GM19043 (cell line): ENCODE measurements around the gene UTP15.

Source experiments
- ATAC-seq: cut with Tn5 transposase; IDR thresholded peaks from one replicate; pipeline ENCODE4 v1.9.1; 2021; ENCODE audit warnings: low read depth; ENCODE audit not compliant: unreplicated experiment

UTP15 gene, protein sequence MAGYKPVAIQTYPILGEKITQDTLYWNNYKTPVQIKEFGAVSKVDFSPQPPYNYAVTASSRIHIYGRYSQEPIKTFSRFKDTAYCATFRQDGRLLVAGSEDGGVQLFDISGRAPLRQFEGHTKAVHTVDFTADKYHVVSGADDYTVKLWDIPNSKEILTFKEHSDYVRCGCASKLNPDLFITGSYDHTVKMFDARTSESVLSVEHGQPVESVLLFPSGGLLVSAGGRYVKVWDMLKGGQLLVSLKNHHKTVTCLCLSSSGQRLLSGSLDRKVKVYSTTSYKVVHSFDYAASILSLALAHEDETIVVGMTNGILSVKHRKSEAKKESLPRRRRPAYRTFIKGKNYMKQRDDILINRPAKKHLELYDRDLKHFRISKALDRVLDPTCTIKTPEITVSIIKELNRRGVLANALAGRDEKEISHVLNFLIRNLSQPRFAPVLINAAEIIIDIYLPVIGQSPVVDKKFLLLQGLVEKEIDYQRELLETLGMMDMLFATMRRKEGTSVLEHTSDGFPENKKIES

GRCh38 chr5:73565139-73565968, at the start of gene UTP15, which contains the start of gene ANKRA2:
Gene UTP15, plus strand, starts transcription at chr5:73565743. Its CDS starts 1,602 bp downstream, at chr5:73567345.
Gene ANKRA2, minus strand, starts transcription at chr5:73565639. Its CDS starts 2,758 bp downstream, at chr5:73562881.
- peak; percentile 97 for ATAC-seq

DNA sequence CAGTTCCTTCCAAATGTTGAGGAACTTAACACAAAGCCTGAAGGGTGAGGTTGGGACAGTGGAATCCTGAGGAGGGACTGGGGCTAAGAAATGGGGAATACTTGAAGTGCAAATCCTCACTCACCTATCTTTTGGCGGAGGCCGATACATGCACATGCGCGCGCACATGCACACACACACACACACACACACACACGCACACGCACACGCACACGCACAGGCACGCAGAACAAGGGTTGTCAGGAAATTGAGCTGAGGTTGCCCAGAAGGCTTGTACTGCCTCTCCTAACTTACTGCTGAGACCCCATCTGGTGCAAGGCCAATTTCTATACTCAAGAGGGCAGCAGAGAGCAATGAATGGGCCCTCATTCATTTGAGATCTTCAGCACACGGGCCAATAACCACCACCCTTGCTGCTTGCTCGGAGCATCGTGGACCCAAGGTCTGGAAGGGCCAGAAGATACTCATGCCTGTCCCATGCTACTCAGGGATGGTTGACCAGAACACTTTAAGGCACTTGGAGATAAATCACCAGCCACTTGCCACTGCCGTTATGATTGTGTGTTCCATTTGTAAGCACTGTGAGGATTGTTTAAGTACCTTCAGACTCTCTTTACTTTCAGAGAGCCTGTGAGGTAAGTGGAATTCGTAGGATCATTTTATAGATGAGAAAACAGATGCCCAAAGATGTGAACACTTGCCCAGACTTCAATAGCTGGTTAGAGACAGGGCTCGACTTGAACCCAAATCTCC, 45.8 kb upstream of the UTP15 start:
- ATAC-seq: peak; percentile 97

- no peak for ATAC-seq
Measured at GRCh38 chr5:73522989-73523388, 42.6 kb upstream of the UTP15 start.

DNA sequence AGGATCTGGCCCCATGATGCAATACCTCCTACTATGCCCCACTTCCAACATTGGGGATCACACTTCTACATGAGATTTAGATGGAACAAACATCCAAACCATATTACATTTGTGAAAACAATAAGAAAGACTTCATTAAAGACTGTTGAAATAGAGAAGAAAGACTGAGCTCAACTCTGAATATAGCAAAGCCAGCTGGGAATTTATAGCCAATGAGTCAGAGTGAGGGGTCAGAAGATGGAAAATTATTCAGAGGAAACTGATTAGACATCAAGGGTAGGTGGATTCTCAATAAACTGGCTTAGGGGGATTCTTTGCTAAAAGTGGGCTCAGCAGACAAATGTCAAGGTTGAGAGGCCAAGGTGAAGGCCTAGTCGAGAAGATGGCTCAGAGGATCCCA, 41.7 kb upstream of the UTP15 start:
- ATAC-seq: no peak

DNA sequence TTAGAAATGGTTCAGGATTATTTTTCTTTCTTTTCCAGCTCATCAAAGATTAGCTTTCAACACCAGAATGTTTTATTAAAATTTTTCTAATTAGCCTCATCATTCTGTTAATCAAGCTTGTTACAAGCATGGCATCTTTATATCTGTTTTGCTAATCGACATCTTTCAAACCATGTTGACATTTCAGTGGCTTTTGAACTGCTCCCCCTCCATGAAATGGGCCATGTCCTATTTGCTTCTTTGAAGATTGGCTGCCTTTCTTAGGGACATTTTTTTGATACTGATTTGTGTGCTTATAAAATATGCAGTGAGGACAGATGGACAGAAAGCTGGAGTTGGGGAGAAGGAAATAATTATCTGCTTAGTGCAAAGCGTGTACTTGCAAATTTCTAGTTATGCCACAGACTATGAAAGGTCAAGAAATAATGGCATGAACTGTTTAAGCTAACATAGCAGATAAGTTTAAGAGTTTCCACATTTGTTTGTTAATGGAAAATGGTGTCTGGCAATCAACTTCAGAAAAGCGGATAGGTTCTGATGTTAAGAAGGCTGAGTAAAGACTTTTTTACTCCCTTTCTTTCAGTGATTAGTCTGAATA, 39.8 kb upstream of the UTP15 start:
- no peak for ATAC-seq

DNA sequence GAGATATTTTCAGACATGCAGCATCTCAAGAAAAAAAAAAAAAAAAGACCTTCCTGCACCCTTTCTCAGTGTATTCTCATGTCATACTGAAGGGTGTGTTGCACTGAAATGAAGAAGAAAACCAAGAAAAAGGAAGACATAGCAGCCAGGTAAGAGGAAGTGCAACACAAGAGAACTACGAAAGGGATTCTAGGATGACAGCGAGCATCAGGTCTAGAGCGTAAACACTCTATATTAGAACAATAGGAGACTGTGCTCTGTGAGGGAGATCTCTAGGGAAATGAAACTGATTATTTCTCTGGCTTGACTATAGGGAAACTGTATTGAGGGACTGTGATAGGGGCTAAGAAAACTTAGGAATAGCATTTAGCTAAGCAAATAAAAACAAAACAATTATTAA, 37.3 kb upstream of the UTP15 start:
- ATAC-seq: no peak

DNA sequence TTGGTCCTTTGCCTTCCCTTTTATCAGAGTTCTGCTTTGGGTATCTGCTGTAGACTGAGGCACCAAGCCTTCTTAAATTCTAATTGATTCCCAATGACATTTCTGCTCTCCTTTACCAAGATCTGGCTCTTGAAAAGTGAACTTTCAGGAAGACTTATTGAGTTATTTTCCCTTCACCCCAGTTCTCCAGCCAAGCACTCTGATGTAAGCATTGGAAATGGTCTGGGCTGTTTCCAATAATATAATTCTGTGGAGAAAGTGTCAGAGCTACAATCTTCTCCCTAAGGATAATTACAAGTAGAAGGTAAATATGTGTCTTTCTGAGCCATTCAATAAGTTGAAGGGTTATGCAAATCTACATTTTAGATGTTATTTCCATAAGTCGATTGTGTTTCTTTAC, 36.5 kb upstream of the UTP15 start:
- no peak for ATAC-seq

DNA sequence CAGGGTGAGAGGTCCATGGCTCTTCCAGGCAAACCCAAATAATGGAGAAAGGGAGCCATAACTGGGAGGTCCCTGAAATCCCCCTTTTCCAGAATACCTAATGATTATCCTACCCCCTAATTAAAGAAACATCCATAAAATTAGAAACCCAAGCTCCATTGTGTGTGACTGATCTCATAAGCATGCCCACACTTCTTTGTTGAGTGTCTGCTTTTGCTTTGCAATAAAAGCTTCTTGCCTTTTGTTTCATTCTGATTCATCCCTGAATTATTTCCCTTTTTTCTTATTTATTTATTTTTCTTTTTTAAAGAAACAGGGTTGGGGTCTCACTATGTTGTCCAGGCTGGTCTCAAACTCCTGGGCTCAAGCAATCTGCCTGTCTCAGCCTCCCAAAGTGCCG, 34.2 kb upstream of the UTP15 start:
- ATAC-seq: no peak

- no peak for ATAC-seq
Measured at GRCh38 chr5:73532195-73532594, 33.3 kb upstream of the UTP15 start.

DNA sequence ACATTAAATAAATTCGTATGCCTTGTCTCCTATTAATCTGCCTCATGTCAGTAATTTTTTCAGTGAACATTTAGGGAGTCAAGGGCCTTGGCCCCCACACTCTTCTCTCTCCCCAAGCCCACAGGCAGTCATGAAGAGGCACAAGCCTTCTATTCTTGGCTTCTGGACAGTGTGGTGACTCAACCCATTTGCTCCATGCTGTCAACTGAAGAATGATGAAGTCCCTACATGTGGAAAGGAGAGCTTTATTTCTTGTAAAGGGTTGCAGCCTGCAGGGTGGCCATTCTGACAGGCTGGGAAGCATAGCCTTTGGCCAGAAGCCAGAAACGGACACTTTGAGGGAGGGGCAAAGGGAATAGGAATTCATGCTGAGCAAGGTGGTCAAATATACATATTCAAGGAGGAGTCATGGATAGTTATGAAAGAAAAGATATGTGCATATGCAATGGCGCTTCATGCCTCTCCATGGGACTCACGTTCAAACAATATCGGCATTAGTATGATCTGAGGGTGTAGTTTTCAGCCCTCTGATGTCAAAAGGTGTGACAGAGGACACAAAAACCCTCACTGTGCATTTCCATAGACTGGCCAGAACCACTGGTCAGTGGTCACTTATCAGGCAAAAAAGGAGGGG, 31.4 kb upstream of the UTP15 start:
- ATAC-seq: no peak

GRCh38 chr5:73534971-73535370, 30.6 kb upstream of the UTP15 start:
- no peak for ATAC-seq

GRCh38 chr5:73539730-73540129, 25.8 kb upstream of the UTP15 start:
- no peak for ATAC-seq

- no peak for ATAC-seq
Measured at GRCh38 chr5:73540192-73540591, 25.4 kb upstream of the UTP15 start.

- ATAC-seq: no peak
Measured at GRCh38 chr5:73542020-73542419, 23.5 kb upstream of the UTP15 start.

GRCh38 chr5:73544429-73545402, 20.8 kb upstream of the UTP15 start:
- ATAC-seq: no peak

GRCh38 chr5:73545403-73545779, 20.2 kb upstream of the UTP15 start:
- ATAC-seq: no peak

- ATAC-seq: no peak
Measured at GRCh38 chr5:73550016-73550415, 15.5 kb upstream of the UTP15 start.

DNA sequence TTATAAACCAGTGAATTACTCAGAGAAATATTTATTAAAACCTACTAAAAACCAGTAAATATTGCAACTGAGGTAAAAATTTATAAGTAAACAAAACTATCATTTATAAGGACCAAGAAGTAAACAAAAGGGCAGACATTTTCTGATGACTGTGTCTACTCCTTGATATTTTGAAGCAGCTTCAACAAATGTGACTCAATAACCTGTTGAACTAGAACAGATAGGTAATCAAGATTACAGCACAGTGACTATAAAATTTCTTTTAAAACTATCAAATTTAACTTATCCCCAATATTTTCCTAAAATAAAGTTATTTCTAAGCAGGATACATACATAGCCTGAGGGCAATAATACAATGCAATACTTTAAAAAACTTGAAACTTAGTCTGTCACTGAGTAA, 12.9 kb upstream of the UTP15 start:
- ATAC-seq: no peak

DNA sequence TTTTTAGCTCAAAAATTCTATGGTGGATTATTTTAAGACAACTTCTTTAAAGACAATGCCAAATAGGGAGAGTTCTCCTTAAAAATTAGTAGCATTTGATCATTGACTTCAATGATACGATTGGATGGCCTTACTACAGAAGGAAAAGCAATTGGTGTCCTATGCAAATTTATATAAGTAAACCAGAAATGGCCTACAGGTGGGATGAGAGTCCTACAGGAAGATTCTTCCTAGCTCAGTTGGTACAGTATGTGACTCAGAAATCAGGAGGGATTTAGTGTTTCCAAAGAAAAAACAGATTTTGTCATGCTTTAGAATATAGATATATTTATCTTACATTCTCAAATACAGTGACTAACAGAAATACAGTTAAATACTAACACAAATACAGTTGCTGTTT, 6.6 kb upstream of the UTP15 start:
- no peak for ATAC-seq
